OCI-LY3 (cell line): ENCODE measurements around the gene S1PR4.
"Not testable (repeated sequence)": the region's sequence is repeated elsewhere in the genome, so short reads cannot be mapped to it uniquely, and the experiment has no call there.

Experiments used
- H2AFZ ChIP-seq: fragments of 200-600, 300-600 bp; shearing (Covaris generic); 2 replicates; pipeline ENCODE4 v1.6.0; 2014; ENCODE audit warnings: antibody characterized with exemption, low read depth, low read length
- H3K27ac ChIP-seq: fragments of 200-600, 300-600 bp; sonication (generic); 2 replicates; pipeline ENCODE4 v1.5.1; 2014; ENCODE audit warnings: mild to moderate bottlenecking, low read length, moderate library complexity, mixed read lengths
- H3K27me3 ChIP-seq: fragments of 200-600, 300-600 bp; sonication (generic); 2 replicates; pipeline ENCODE4 v1.6.1; 2014; ENCODE audit warnings: low read depth, low read length, mixed read lengths
- H3K36me3 ChIP-seq: fragments of 200-600, 300-600 bp; sonication (generic); replicated peaks from 2 replicates; pipeline ENCODE3; 2014; ENCODE audit warnings: low read depth, low read length, mixed read lengths
- H3K4me1 ChIP-seq: fragments of 300-600, 200-600 bp; sonication (generic); 2 replicates; pipeline ENCODE4 v1.6.1; 2014; ENCODE audit warnings: low read length, mixed read lengths
- H3K4me2 ChIP-seq: fragments of 200-600, 300-600 bp; sonication (generic); 2 replicates; pipeline ENCODE4 v1.6.1; 2014; ENCODE audit warnings: low read length, mixed read lengths
- H3K4me3 ChIP-seq: fragments of 300-600, 200-600 bp; sonication (generic); 2 replicates; pipeline ENCODE4 v1.5.1; 2014; ENCODE audit warnings: antibody characterized with exemption, mild to moderate bottlenecking, low read length, moderate library complexity
- H3K79me2 ChIP-seq: fragments of 300-600, 200-600 bp; shearing (Covaris generic); 2 replicates; pipeline ENCODE4 v1.6.1; 2014; ENCODE audit warnings: mild to moderate bottlenecking, low read length, mixed read lengths
- H3K9ac ChIP-seq: fragments of 300-600, 200-600 bp; shearing (Covaris generic); 2 replicates; pipeline ENCODE4 v1.6.0; 2014; ENCODE audit warnings: mild to moderate bottlenecking, low read length, moderate library complexity
- H3K9me3 ChIP-seq: fragments of 200-600, 300-600 bp; shearing (Covaris generic); 2 replicates; pipeline ENCODE4 v1.6.1; 2014; ENCODE audit warnings: low read length, mixed read lengths; ENCODE audit not compliant: insufficient read depth
- H4K20me1 ChIP-seq: fragments of 200-600, 300-600 bp; sonication (generic); 2 replicates; pipeline ENCODE4 v1.6.1; 2016; ENCODE audit warnings: low read length, mixed read lengths; ENCODE audit not compliant: insufficient read depth
- EZH2phosphoT487 ChIP-seq: fragments of 200-600 bp; shearing (Covaris generic); IDR thresholded peaks from 2 replicates; pipeline ENCODE4 v1.6.1; 2018; ENCODE audit warnings: antibody characterized with exemption, mixed run types, low read depth
- TF ChIP-seq, protein P1 (sequence below): fragments of 200-600, 300-600 bp; sonication (generic); IDR thresholded peaks from 2 replicates; pipeline ENCODE4 v1.5.1; 2014; ENCODE audit warnings: antibody characterized with exemption, low read length, low read depth

S1PR4 gene

GRCh38 chr19:3202346-3202745 lies 23.8 kb downstream of the S1PR4 start:
- TF ChIP-seq, protein P1, sequence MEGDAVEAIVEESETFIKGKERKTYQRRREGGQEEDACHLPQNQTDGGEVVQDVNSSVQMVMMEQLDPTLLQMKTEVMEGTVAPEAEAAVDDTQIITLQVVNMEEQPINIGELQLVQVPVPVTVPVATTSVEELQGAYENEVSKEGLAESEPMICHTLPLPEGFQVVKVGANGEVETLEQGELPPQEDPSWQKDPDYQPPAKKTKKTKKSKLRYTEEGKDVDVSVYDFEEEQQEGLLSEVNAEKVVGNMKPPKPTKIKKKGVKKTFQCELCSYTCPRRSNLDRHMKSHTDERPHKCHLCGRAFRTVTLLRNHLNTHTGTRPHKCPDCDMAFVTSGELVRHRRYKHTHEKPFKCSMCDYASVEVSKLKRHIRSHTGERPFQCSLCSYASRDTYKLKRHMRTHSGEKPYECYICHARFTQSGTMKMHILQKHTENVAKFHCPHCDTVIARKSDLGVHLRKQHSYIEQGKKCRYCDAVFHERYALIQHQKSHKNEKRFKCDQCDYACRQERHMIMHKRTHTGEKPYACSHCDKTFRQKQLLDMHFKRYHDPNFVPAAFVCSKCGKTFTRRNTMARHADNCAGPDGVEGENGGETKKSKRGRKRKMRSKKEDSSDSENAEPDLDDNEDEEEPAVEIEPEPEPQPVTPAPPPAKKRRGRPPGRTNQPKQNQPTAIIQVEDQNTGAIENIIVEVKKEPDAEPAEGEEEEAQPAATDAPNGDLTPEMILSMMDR = no peak
- no peak for TF ChIP-seq EZH2phosphoT487
- H3K36me3 ChIP-seq = peaks cover 34% of the 10 kb centered on the region
- no peaks in the 10 kb centered on the region for H3K27me3 ChIP-seq
- no peaks in the 10 kb centered on the region for H4K20me1 ChIP-seq
- H3K79me2 ChIP-seq = no peaks in the 10 kb centered on the region
- no peak overlapping the region for H3K9ac ChIP-seq
- H3K9me3 ChIP-seq = no peaks in the 10 kb centered on the region
- no peak overlapping the region for H3K4me2 ChIP-seq
- H3K27ac ChIP-seq = no peak overlapping the region
- H3K4me3 ChIP-seq = no peak overlapping the region
- H3K4me1 ChIP-seq = no peaks in the 10 kb centered on the region
- H2AFZ ChIP-seq = no peak overlapping the region

DNA sequence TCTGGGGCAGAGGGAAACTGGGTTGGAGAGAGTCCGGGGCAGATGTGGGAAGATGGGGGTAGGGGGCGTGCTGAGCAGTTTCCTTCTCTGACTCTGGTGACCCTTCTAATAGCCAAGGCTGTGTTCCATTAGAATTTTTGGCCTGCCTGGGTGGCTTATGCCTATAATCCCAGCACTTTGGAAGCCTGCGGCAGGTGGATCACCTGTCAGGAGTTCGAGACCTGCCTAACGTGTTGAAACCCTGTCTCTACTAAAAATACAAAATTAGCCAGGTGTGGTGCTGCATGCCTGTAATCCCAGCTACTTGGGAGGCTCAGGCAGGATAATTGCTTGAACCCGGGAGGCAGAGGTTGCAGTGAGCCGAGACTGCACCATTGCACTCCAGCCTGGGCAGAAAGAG lies 24.3 kb downstream of the S1PR4 start:
- not testable (repeated sequence) for H3K4me3 ChIP-seq, H4K20me1 ChIP-seq, H3K9me3 ChIP-seq, H2AFZ ChIP-seq, H3K27ac ChIP-seq, H3K9ac ChIP-seq, H3K79me2 ChIP-seq, H3K4me2 ChIP-seq, H3K4me1 ChIP-seq, H3K27me3 ChIP-seq
- peaks cover 39% of the 10 kb centered on the region for H3K36me3 ChIP-seq

GRCh38 chr19:3203805-3204645 lies 25.5 kb downstream of the S1PR4 start:
- Histone ChIP-seq H3K9ac (no peak overlapping the region), H3K9me3 (no peaks in the 10 kb centered on the region), H3K27me3 (no peaks in the 10 kb centered on the region), H3K4me2 (no peak overlapping the region), H3K36me3 (peaks cover 35% of the 10 kb centered on the region), H3K27ac (no peak overlapping the region), H3K4me1 (no peaks in the 10 kb centered on the region), H3K79me2 (no peaks in the 10 kb centered on the region), H2AFZ (no peak overlapping the region), H3K4me3 (no peak overlapping the region), H4K20me1 (no peaks in the 10 kb centered on the region)
- TF ChIP-seq, protein P1 = no peak
- TF ChIP-seq EZH2phosphoT487 = no peak

- Histone ChIP-seq H3K4me3 (no peak overlapping the region), H4K20me1 (no peaks in the 10 kb centered on the region), H3K4me2 (no peak overlapping the region), H3K27me3 (no peaks in the 10 kb centered on the region), H2AFZ (no peak overlapping the region), H3K9ac (no peak overlapping the region), H3K4me1 (no peaks in the 10 kb centered on the region), H3K27ac (no peak overlapping the region), H3K79me2 (no peaks in the 10 kb centered on the region), H3K9me3 (no peaks in the 10 kb centered on the region), H3K36me3 (peaks cover 31% of the 10 kb centered on the region)
- TF ChIP-seq, protein P1 = no peak
- TF ChIP-seq EZH2phosphoT487 = no peak
Observed at GRCh38 chr19:3204646-3205275, 26.2 kb downstream of the S1PR4 start.
